BJ (cell line): Measurements from ENCODE around the gene STOM. TPM values are rescaled to one million over a fixed set of nuclear protein-coding genes. Genes with fewer than 3 reads are reported as not detected.

Source experiments
- CTCF ChIA-PET: fragments of 350-600 bp; formaldehyde crosslinking; extraction: SDS; loops from one replicate; lab custom pipeline; 2021; ENCODE audit warnings: antibody characterized with exemption, inconsistent platforms; lab: Yijun Ruan, JAX
- POLR2A ChIA-PET: fragments of 300-600 bp; sonication (Branson Sonifier 250); formaldehyde crosslinking; extraction: SDS; loops from one replicate; lab custom pipeline; 2021; ENCODE audit warnings: antibody characterized with exemption; lab: Charles Lee
- DNase-seq: peaks from one replicate; pipeline ENCODE4 v3.0.0-alpha.2; 2011; ENCODE audit warnings: low read depth
- H3K27me3 ChIP-seq: 2 replicates; pipeline ENCODE4 v1.6.0; 2011; ENCODE audit warnings: low read length; ENCODE audit not compliant: control insufficient read depth, insufficient read depth
- H3K36me3 ChIP-seq: 2 replicates; pipeline ENCODE4 v1.5.1; 2011; ENCODE audit warnings: low read length; ENCODE audit not compliant: control insufficient read depth, insufficient read depth
- H3K4me3 ChIP-seq: 2 replicates; pipeline ENCODE4 v1.5.1; 2011; ENCODE audit warnings: low read depth, mild to moderate bottlenecking, control low read depth, low read length
- CTCF ChIP-seq: IDR thresholded peaks from 2 replicates; pipeline ENCODE4 v1.5.1; 2011; ENCODE audit warnings: low read depth, mild to moderate bottlenecking, control low read depth, inconsistent platforms, low read length, moderate library complexity; ENCODE audit not compliant: insufficient read depth
- polyA plus RNA-seq: library from polyadenylated mRNA; depleted of rRNA; stranded (reverse); fragments of >200 nt; gene quantifications from 2 replicates; pipeline ENCODE4 v1.2.3, GENCODE V29; 2011

The STOM gene
- polyA plus RNA-seq, 1 experiment, result 223 TPM

- ChIA-PET POLR2A (interaction anchor here (0.6 kb wide), 1 partner anchor 24 kb away, joined by 3 read pairs; no protein-coding TSS in a partner anchor), CTCF (interaction anchor here (0.7 to 7.2 kb wide), 11 partner anchors 19 to 105 kb away, joined by 3 to 80 read pairs (median 3); no protein-coding TSS in a partner anchor)
- Histone ChIP-seq H3K36me3 (peaks cover 43% of the 10 kb centered on the region), H3K4me3 (no peak overlapping the region), H3K27me3 (no peaks in the 10 kb centered on the region)
- no peak for DNase-seq
- no peak for TF ChIP-seq CTCF
Measured at GRCh38 chr9:121317737-121318630, 52.1 kb downstream of the STOM start.

- ChIA-PET CTCF (interaction anchor here (1.2 to 7.2 kb wide), 5 partner anchors 18 to 104 kb away, joined by 3 to 80 read pairs (median 9); no protein-coding TSS in a partner anchor), POLR2A (no interaction called here)
- no peak for TF ChIP-seq CTCF
- Histone ChIP-seq H3K27me3 (no peaks in the 10 kb centered on the region), H3K4me3 (no peak overlapping the region), H3K36me3 (peaks cover 52% of the 10 kb centered on the region)
- DNase-seq, result no peak
Measured at GRCh38 chr9:121316852-121317373, 53.1 kb downstream of the STOM start.

- POLR2A ChIA-PET, result no interaction called here
- no peak for TF ChIP-seq CTCF
- CTCF ChIA-PET, result interaction anchor here (0.9 to 7.2 kb wide), 5 partner anchors 18 to 104 kb away, joined by 3 to 80 read pairs (median 3); no protein-coding TSS in a partner anchor
- Histone ChIP-seq H3K27me3 (no peaks in the 10 kb centered on the region), H3K36me3 (peaks cover 58% of the 10 kb centered on the region), H3K4me3 (no peak overlapping the region)
- DNase-seq, result no peak
Measured at GRCh38 chr9:121316378-121316777, 53.7 kb downstream of the STOM start.

- POLR2A ChIA-PET, result no interaction called here
- H3K4me3 ChIP-seq, result no peak overlapping the region
- peaks cover 61% of the 10 kb centered on the region for H3K36me3 ChIP-seq
- TF ChIP-seq CTCF, result no peak
- CTCF ChIA-PET, result interaction anchor here (0.5 to 1.3 kb wide), 3 partner anchors 80 to 108 kb away, joined by 3 to 4 read pairs (median 3); no protein-coding TSS in a partner anchor
- DNase-seq, result no peak
- H3K27me3 ChIP-seq, result no peaks in the 10 kb centered on the region
Measured at GRCh38 chr9:121313458-121314152, 56.4 kb downstream of the STOM start.
